ENCODE results near the gene IL10RB. TPM values are rescaled to one million over a fixed set of nuclear protein-coding genes. Genes with fewer than 3 reads are reported as not detected.
"Not testable (repeated sequence)": the region's sequence is repeated elsewhere in the genome, so short reads cannot be mapped to it uniquely, and the experiment has no call there.

IL10RB gene
- total and polyA plus RNA-seq, 4 donors: 19.6 to 29.9 (median 23.2) TPM

DNA sequence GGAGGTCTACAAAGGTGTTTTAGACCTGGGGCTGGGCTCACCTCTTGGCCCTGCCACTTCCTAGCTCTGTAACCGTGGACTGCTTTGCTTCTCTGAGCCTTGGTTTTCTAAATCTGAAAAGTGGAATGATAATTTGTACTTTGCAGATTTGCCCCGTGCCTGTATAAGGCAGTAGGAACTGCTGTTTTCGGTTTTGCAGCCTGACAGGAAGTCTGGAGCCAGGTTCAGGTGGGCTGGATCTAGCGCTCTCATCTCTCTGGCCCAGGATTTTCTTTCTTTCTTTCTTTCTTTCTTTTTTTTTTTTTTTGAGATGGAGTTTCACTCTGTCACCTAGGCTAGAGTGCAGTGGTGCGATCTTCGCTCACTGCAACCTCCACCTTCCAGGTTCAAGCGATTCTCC, 19.2 kb upstream of the IL10RB start:
- DNase-seq (ENCODE audit: low read depth in 4 of 6, low spot score in 6 of 6): no peak
- H3K27me3 ChIP-seq (ENCODE audit: control insufficient read depth, insufficient read depth, low read length): no peaks in the 10 kb centered on the region
- peaks cover 47% of the 10 kb centered on the region for H3K36me3 ChIP-seq (ENCODE audit: control insufficient read depth, insufficient read depth, low read length)
- H3K27ac ChIP-seq (ENCODE audit: low read depth, low read length): no peak overlapping the region
- H3K4me3 ChIP-seq (ENCODE audit: low read depth, low read length): no peak overlapping the region
- no peaks in the 10 kb centered on the region for H3K4me1 ChIP-seq (ENCODE audit: control insufficient read depth, insufficient read depth, low read length)
- WGBS (ENCODE audit: insufficient coverage): 96% methylated on average over 2 of the region's 7 CpGs
- H3K9me3 ChIP-seq (ENCODE audit: control insufficient read depth, insufficient read depth, low read length): no peaks in the 10 kb centered on the region

DNA sequence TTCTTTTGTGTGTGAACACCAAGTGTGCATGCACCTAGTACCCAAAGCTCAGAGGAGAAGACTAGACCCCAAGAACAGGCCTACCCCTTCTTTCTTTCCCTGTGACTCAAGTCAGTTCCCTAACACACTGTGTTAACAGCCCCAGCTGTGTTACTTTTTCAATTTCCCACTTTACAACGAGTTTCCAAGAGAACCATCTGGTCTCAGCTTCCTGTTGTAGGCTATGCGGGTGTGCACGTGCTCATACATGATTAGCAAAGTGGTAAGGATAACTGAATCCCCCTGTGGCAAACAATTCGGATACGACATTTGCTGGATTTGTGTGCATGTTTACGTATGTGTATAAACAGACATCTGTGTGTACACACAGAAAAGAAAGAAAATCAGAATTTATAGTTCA, 18.6 kb upstream of the IL10RB start:
- peaks cover 47% of the 10 kb centered on the region for H3K36me3 ChIP-seq (ENCODE audit: control insufficient read depth, insufficient read depth, low read length)
- H3K4me3 ChIP-seq (ENCODE audit: low read depth, low read length): no peak overlapping the region

DNA sequence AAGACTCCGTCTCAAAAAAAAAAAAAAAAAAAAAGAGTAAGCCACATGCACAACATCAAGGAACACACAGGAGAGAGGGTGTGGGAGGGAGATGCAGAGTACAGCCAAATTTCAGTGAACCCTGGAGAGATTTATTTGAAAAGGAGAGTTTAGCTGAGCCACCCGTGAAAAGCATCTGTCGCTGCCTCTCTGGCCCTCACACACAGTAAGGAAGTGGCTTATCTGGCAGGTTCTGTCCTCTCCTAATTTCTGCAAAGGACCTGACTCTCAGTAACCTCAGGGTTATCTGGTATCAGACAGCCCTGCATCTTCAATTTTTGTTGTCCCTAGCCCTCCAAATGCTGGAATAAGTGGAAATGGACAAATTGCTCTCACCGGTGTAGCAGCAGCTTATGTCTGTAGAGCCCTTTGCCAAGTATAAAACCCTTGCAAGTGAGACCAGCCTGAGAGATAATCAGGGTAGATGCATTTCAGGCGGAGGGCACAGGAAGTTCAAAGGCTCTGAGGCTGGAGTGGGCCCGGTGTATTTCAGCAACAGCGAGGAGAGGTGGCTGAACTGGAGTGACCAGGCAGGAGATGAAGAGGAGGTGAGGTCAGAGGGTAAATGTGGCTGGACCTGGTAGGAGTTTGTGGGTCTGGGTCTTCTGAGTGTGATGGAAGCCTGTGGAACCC, 16.7 kb upstream of the IL10RB start:
- no peak for DNase-seq (ENCODE audit: low read depth in 4 of 6, low spot score in 6 of 6)
- H3K27ac ChIP-seq (ENCODE audit: low read depth, low read length): no peak overlapping the region
- H3K4me3 ChIP-seq (ENCODE audit: low read depth, low read length): no peak overlapping the region
- no peaks in the 10 kb centered on the region for H3K9me3 ChIP-seq (ENCODE audit: control insufficient read depth, insufficient read depth, low read length)
- H3K4me1 ChIP-seq (ENCODE audit: control insufficient read depth, insufficient read depth, low read length): no peaks in the 10 kb centered on the region
- peaks cover 46% of the 10 kb centered on the region for H3K36me3 ChIP-seq (ENCODE audit: control insufficient read depth, insufficient read depth, low read length)
- WGBS (ENCODE audit: insufficient coverage): 94% methylated on average over 5 of the region's 7 CpGs
- H3K27me3 ChIP-seq (ENCODE audit: control insufficient read depth, insufficient read depth, low read length): no peaks in the 10 kb centered on the region

More for the DNA sequence above, 18.6 kb upstream of the IL10RB start:
- no peaks in the 10 kb centered on the region for H3K9me3 ChIP-seq (ENCODE audit: control insufficient read depth, insufficient read depth, low read length)
- WGBS (ENCODE audit: insufficient coverage): 54% methylated on average over 3 of the region's 6 CpGs
- DNase-seq (ENCODE audit: low read depth in 4 of 6, low spot score in 6 of 6): peak in 2 of 6 donors; percentile 10 to 56
- no peak overlapping the region for H3K27ac ChIP-seq (ENCODE audit: low read depth, low read length)
- no peaks in the 10 kb centered on the region for H3K27me3 ChIP-seq (ENCODE audit: control insufficient read depth, insufficient read depth, low read length)
- H3K4me1 ChIP-seq (ENCODE audit: control insufficient read depth, insufficient read depth, low read length): no peaks in the 10 kb centered on the region

DNA sequence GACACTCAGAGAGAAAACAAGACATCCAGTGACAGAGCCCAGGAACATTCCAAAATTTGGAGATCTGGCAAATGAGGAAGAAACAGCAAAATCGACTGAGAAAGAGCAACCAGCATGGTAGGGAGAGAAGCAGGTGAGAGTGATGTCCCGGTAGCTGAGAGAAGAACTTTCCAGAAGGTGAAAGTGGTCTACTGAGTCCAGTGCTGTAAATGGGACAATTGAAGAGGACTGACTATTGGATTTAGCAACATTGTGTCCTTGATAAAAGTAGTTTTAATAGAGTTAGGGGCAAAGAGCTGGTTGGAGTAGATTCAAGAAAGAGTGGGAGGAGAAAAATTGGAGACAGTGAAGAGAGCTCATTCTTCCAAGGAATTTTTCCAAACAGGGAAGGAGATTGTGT, 15.0 kb upstream of the IL10RB start:
- Histone ChIP-seq H3K27me3 (ENCODE audit: control insufficient read depth, insufficient read depth, low read length) (no peaks in the 10 kb centered on the region), H3K27ac (ENCODE audit: low read depth, low read length) (no peak overlapping the region), H3K4me1 (ENCODE audit: control insufficient read depth, insufficient read depth, low read length) (no peaks in the 10 kb centered on the region), H3K4me3 (ENCODE audit: low read depth, low read length) (no peak overlapping the region), H3K36me3 (ENCODE audit: control insufficient read depth, insufficient read depth, low read length) (peaks cover 41% of the 10 kb centered on the region), H3K9me3 (ENCODE audit: control insufficient read depth, insufficient read depth, low read length) (no peaks in the 10 kb centered on the region)
- no peak for DNase-seq (ENCODE audit: low read depth in 4 of 6, low spot score in 6 of 6)
- WGBS (ENCODE audit: insufficient coverage): 86% methylated on average over 2 of the region's 2 CpGs

DNA sequence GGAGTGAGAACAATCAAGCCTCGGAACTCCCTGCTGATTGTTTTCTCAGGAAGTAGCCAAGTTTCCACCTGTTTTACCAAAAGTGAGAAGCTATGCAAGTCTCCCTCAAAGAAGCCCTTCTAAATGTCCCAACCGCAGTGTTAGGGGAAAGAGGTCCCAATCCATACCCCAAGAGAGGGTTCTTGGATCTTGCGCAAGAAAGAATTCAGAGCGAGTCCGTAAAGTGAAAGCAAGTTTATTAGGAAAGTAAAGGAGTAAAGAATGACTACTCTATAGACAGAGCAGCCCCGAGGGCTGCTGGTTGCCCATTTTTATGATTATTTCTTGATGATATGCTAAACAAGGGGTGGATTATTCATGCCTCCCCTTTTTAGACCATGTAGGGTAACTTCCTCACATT, 12.8 kb upstream of the IL10RB start:
- H3K4me1 ChIP-seq (ENCODE audit: control insufficient read depth, insufficient read depth, low read length); DNase-seq (ENCODE audit: low read depth in 4 of 6, low spot score in 6 of 6); H3K4me3 ChIP-seq (ENCODE audit: low read depth, low read length); H3K27ac ChIP-seq (ENCODE audit: low read depth, low read length); H3K9me3 ChIP-seq (ENCODE audit: control insufficient read depth, insufficient read depth, low read length); H3K27me3 ChIP-seq (ENCODE audit: control insufficient read depth, insufficient read depth, low read length): not testable (repeated sequence)
- H3K36me3 ChIP-seq (ENCODE audit: control insufficient read depth, insufficient read depth, low read length): peaks cover 43% of the 10 kb centered on the region
- 50% methylated on average over 1 of the region's 6 CpGs for WGBS (ENCODE audit: insufficient coverage)

DNA sequence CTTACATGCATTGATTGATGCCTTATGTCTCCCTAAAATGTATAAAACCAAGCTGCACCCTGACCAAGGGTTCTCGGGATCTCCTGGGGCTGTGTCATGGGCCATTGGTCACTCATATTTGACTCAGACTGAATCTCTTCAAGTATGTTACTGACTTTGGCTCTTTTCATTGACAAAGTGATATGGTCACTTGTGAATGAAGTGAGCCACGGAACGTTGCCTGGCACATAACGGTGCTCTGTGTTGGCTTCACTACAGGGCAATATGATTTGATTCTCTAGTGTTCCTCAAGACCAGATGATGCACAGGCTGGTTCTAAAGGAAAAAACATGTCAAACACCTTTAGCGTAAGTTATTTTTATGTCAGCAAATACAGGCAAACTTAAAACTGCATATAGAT, 11.4 kb upstream of the IL10RB start:
- WGBS (ENCODE audit: insufficient coverage): 85% methylated on average over 4 of the region's 5 CpGs

DNA sequence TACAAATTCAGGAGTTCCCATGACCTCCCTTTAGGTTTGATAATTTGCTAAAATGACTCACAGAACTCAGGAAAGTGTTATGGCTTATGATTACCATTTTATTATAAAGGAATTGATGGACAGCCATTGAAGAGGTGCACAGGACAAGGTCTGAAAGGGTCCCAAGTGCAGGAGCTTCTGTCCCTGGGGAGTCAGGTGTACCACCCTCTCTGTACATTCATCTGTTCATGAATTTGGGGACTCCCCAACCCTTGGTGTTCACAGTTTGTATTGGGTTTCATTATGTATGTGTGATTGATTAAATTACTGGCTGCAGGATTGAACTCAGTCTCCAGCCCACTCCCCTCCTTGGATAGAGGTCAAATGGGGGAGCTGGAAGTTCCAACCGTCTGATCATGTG, 10.8 kb upstream of the IL10RB start:
- no peak overlapping the region for H3K4me3 ChIP-seq (ENCODE audit: low read depth, low read length)
- no peaks in the 10 kb centered on the region for H3K4me1 ChIP-seq (ENCODE audit: control insufficient read depth, insufficient read depth, low read length)
- DNase-seq (ENCODE audit: low read depth in 4 of 6, low spot score in 6 of 6): no peak
- H3K9me3 ChIP-seq (ENCODE audit: control insufficient read depth, insufficient read depth, low read length): no peaks in the 10 kb centered on the region
- H3K27me3 ChIP-seq (ENCODE audit: control insufficient read depth, insufficient read depth, low read length): no peaks in the 10 kb centered on the region
- peaks cover 30% of the 10 kb centered on the region for H3K36me3 ChIP-seq (ENCODE audit: control insufficient read depth, insufficient read depth, low read length)
- no peak overlapping the region for H3K27ac ChIP-seq (ENCODE audit: low read depth, low read length)
- WGBS (ENCODE audit: insufficient coverage): 71% methylated on average over 1 of the region's 1 CpG

More for the DNA sequence above, 11.4 kb upstream of the IL10RB start:
- Histone ChIP-seq H3K27ac (ENCODE audit: low read depth, low read length) (no peak overlapping the region), H3K4me3 (ENCODE audit: low read depth, low read length) (no peak overlapping the region), H3K4me1 (ENCODE audit: control insufficient read depth, insufficient read depth, low read length) (no peaks in the 10 kb centered on the region), H3K36me3 (ENCODE audit: control insufficient read depth, insufficient read depth, low read length) (peaks cover 33% of the 10 kb centered on the region), H3K9me3 (ENCODE audit: control insufficient read depth, insufficient read depth, low read length) (no peaks in the 10 kb centered on the region), H3K27me3 (ENCODE audit: control insufficient read depth, insufficient read depth, low read length) (no peaks in the 10 kb centered on the region)
- DNase-seq (ENCODE audit: low read depth in 4 of 6, low spot score in 6 of 6): no peak

DNA sequence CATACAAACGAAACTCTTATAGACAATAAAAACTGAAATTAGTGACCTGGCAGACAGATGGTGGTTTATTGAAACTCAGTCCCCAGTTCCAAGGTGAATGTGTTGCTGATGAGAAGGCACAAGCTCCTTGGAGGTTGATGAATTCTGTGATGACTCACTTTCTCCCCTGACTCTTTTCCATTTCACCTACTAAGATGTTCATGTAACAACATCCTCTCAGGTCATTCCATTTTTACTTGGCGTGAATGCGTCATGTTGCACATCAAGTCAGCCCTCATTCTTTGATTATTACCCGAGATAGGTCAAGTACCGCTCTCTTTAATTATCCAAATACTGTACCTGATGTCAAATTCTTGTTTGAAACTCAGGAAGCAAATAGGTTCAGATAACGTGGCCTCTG, 10.1 kb upstream of the IL10RB start:
- H3K4me3 ChIP-seq (ENCODE audit: low read depth, low read length): no peak overlapping the region
- H3K9me3 ChIP-seq (ENCODE audit: control insufficient read depth, insufficient read depth, low read length): no peaks in the 10 kb centered on the region
- no peak for DNase-seq (ENCODE audit: low read depth in 4 of 6, low spot score in 6 of 6)
- 97% methylated on average over 4 of the region's 6 CpGs for WGBS (ENCODE audit: insufficient coverage)
- H3K4me1 ChIP-seq (ENCODE audit: control insufficient read depth, insufficient read depth, low read length): no peaks in the 10 kb centered on the region
- H3K27ac ChIP-seq (ENCODE audit: low read depth, low read length): no peak overlapping the region
- H3K27me3 ChIP-seq (ENCODE audit: control insufficient read depth, insufficient read depth, low read length): no peaks in the 10 kb centered on the region
- peaks cover 24% of the 10 kb centered on the region for H3K36me3 ChIP-seq (ENCODE audit: control insufficient read depth, insufficient read depth, low read length)

DNA sequence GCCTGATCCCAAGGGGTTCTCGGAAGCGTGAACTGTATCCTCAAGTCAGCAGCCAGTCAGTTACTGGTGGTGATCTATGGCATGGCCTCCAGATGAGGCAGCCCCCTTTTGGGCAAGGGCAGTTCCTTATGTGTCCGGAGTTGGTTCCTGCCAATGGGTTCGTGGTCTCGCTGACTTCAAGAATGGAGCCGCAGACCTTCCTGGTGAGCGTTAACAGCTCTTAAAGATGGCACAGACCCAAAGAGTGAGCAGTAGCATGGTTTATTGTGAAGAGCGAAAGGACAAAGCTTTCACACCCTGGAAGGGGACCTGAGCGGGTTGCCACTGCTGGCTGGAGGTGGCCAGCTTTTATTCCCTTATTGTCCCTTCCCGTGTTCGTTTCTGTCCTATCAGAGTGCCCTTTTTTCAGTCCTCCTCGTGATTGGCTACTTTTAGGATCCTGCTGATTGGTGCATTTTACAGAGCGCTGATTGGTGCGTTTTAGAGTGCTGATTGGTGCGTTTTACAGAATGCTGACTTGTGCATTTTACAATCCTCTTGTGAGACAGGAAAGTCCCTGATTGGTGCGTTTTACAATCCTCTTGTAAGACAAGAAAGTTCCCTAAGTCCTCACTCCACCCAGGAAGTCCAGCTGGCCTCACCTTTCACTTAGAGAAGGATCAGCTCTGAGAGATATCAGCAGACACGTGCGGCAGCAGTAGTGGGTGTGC, 8.9 kb upstream of the IL10RB start:
- no peaks in the 10 kb centered on the region for H3K27me3 ChIP-seq (ENCODE audit: control insufficient read depth, insufficient read depth, low read length)
- peaks cover 21% of the 10 kb centered on the region for H3K36me3 ChIP-seq (ENCODE audit: control insufficient read depth, insufficient read depth, low read length)
- no peaks in the 10 kb centered on the region for H3K4me1 ChIP-seq (ENCODE audit: control insufficient read depth, insufficient read depth, low read length)
- no peak overlapping the region for H3K27ac ChIP-seq (ENCODE audit: low read depth, low read length)
- no peaks in the 10 kb centered on the region for H3K9me3 ChIP-seq (ENCODE audit: control insufficient read depth, insufficient read depth, low read length)
- H3K4me3 ChIP-seq (ENCODE audit: low read depth, low read length): no peak overlapping the region
- no peak for DNase-seq (ENCODE audit: low read depth in 4 of 6, low spot score in 6 of 6)
- WGBS (ENCODE audit: insufficient coverage): 95% methylated on average over 16 of the region's 18 CpGs

DNA sequence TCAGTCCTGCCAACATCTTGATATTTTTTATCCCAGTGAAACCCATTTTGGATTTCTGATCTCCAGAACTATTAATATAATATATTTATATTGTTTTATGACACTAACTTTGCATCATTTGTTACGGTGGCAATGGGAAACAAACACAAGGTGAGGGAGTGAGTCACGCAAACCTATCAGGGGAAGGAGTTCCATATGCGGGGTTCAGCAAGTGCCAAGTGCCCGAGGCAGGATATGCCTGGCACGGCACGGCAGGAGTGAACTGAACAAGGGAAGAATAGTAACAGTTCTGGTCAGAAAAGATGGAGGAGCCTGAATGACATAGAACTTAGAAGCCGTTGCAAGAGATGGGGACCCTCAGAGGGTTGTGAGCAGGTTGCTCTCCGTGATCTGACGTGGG, 7.7 kb upstream of the IL10RB start:
- Histone ChIP-seq H3K9me3 (ENCODE audit: control insufficient read depth, insufficient read depth, low read length) (no peaks in the 10 kb centered on the region), H3K27me3 (ENCODE audit: control insufficient read depth, insufficient read depth, low read length) (no peaks in the 10 kb centered on the region), H3K27ac (ENCODE audit: low read depth, low read length) (no peak overlapping the region), H3K4me3 (ENCODE audit: low read depth, low read length) (no peak overlapping the region), H3K4me1 (ENCODE audit: control insufficient read depth, insufficient read depth, low read length) (no peaks in the 10 kb centered on the region), H3K36me3 (ENCODE audit: control insufficient read depth, insufficient read depth, low read length) (peaks cover 25% of the 10 kb centered on the region)
- WGBS (ENCODE audit: insufficient coverage): 96% methylated on average over 9 of the region's 9 CpGs
- no peak for DNase-seq (ENCODE audit: low read depth in 4 of 6, low spot score in 6 of 6)

Measured in spinal cord (tissue), 10 donors.